Activated CD8-positive, alpha-beta T cell treated with anti-CD3 and anti-CD28 coated beads for 36 hours (primary cell): Measurements from ENCODE around the gene HACL1. TPM values are rescaled to one million over a fixed set of nuclear protein-coding genes. Genes with fewer than 3 reads are reported as not detected.
"Not testable (repeated sequence)": the region's sequence is repeated elsewhere in the genome, so short reads cannot be mapped to it uniquely, and the experiment has no call there.

Source experiments
- ATAC-seq: fragments of 200-7000 bp; cut with Tn5 transposase; one replicate; pipeline ENCODE4 v1.10.0; 2021; ENCODE audit warnings: mild to moderate bottlenecking, moderate library complexity
- CTCF ChIA-PET: fragments of 350-600 bp; sonication (Branson Sonifier 250); formaldehyde crosslinking; loops from one replicate; lab custom pipeline; 2021; ENCODE audit warnings: antibody characterized with exemption; lab: Charles Lee
- POLR2A ChIA-PET: fragments of 350-600 bp; sonication (Branson Sonifier 250); formaldehyde crosslinking; loops from one replicate; lab custom pipeline; 2021; ENCODE audit warnings: antibody characterized with exemption; lab: Charles Lee
- DNase-seq: peaks from one replicate; pipeline ENCODE4 v3.0.0-alpha.2; 2020
- H3K27ac Mint-ChIP-seq: one replicate; pipeline ENCODE4 v1.8.0; 2021; ENCODE audit warnings: mild to moderate bottlenecking, mixed read lengths
- H3K27me3 Mint-ChIP-seq: one replicate; pipeline ENCODE4 v1.8.0; 2021; ENCODE audit warnings: mixed read lengths
- H3K36me3 Mint-ChIP-seq: one replicate; pipeline ENCODE4 v1.8.0; 2021; ENCODE audit warnings: low read depth, mixed read lengths
- H3K4me1 Mint-ChIP-seq: one replicate; pipeline ENCODE4 v1.8.0; 2021; ENCODE audit warnings: low read depth, mixed read lengths
- H3K4me3 Mint-ChIP-seq: one replicate; pipeline ENCODE4 v1.8.0; 2021; ENCODE audit warnings: mild to moderate bottlenecking, moderate library complexity, mixed read lengths
- H3K9me3 Mint-ChIP-seq: one replicate; pipeline ENCODE4 v1.8.0; 2021; ENCODE audit warnings: mixed read lengths
- CTCF ChIP-seq: fragments of 200-600 bp; IDR thresholded peaks from one replicate; pipeline ENCODE4 v1.8.0; 2022; ENCODE audit warnings: antibody characterized with exemption, mild to moderate bottlenecking
- intact Hi-C: fragments of 100-400 bp; cut with micrococcal nuclease; formaldehyde crosslinking; loops from one replicate; pipeline ENCODE4 v1.10.0; 2022
- total RNA-seq, 2 experiments: library from RNA; stranded (reverse); gene quantifications; one replicate each; pipeline ENCODE4 v1.2.3, GENCODE V29; 2021

The HACL1 gene
- total RNA-seq, 2 experiments from 2014 or later, result 23.6 to 32.0 TPM

GRCh38 chr3:15623535-15624440 lies 22.4 kb upstream of the HACL1 start:
- Mint-ChIP-seq H3K4me3 (peak overlapping the region; percentile 30), H3K4me1 (peaks cover 25% of the 10 kb centered on the region), H3K27ac (peak overlapping the region; percentile 84), H3K9me3 (peaks cover 32% of the 10 kb centered on the region), H3K27me3 (no peaks in the 10 kb centered on the region), H3K36me3 (peaks cover 34% of the 10 kb centered on the region)
- intact Hi-C loops, result no loop called here
- POLR2A ChIA-PET, result interaction anchor here (1.6 kb wide), 1 partner anchor 22 kb away, joined by 5 read pairs; the partner anchor contains the start of genes BTD and HACL1
- CTCF ChIA-PET, result interaction anchor here (0.9 to 1.0 kb wide), 2 partner anchors 18 to 44 kb away, joined by 3 to 7 read pairs; no protein-coding TSS in a partner anchor
- no peak for DNase-seq
- peak; percentile 49 for ATAC-seq
- no peak for TF ChIP-seq CTCF

GRCh38 chr3:15619659-15620464 lies 18.5 kb upstream of the HACL1 start:
- POLR2A ChIA-PET, H3K27ac Mint-ChIP-seq, intact Hi-C loops, DNase-seq, H3K4me3 Mint-ChIP-seq, H3K27me3 Mint-ChIP-seq, ATAC-seq: not testable (repeated sequence)
- H3K9me3 Mint-ChIP-seq, result peaks cover 34% of the 10 kb centered on the region
- CTCF ChIA-PET, result interaction anchor here (1.1 kb wide), 1 partner anchor 8 kb away, joined by 3 read pairs; no protein-coding TSS in a partner anchor
- H3K36me3 Mint-ChIP-seq, result peaks cover 36% of the 10 kb centered on the region
- peaks cover 17% of the 10 kb centered on the region for H3K4me1 Mint-ChIP-seq

DNA sequence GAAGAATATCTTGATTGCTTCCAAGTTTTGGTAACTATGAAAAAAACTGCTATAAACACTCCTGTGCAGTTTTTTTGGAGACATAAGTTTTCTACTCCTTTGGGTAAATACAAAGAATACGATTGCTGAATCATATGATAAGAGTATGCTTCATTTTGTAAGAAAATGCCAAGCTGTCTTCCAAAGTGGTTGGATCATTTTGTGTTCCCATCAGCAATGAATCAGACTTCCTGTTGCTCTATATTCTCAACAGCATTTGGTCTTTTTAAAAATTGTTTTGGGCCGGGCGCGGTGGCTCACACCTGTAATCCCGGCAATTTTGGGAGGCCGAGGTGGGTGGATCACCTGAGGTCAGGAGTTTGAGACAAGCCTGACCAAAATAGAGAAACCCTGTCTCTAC lies 14.7 kb upstream of the HACL1 start:
- H3K36me3 Mint-ChIP-seq, result peaks cover 20% of the 10 kb centered on the region

GRCh38 chr3:15614958-15615357 lies 13.6 kb upstream of the HACL1 start:
- ChIA-PET CTCF (interaction anchor here (1.3 kb wide), 1 partner anchor 16 kb away, joined by 4 read pairs; no protein-coding TSS in a partner anchor), POLR2A (no interaction called here)
- Mint-ChIP-seq H3K4me1 (no peaks in the 10 kb centered on the region), H3K27ac (no peak overlapping the region), H3K36me3 (peaks cover 13% of the 10 kb centered on the region), H3K9me3 (peaks cover 10% of the 10 kb centered on the region), H3K27me3 (no peaks in the 10 kb centered on the region), H3K4me3 (no peak overlapping the region)
- intact Hi-C loops, result no loop called here
- TF ChIP-seq CTCF, result no peak
- no peak for ATAC-seq
- no peak for DNase-seq

More for the DNA sequence above, 14.7 kb upstream of the HACL1 start:
- Mint-ChIP-seq H3K4me1 (no peaks in the 10 kb centered on the region), H3K27me3 (no peaks in the 10 kb centered on the region), H3K4me3 (no peak overlapping the region), H3K9me3 (peaks cover 19% of the 10 kb centered on the region), H3K27ac (no peak overlapping the region)
- DNase-seq, result no peak
- CTCF ChIA-PET, result no interaction called here
- POLR2A ChIA-PET, result no interaction called here
- ATAC-seq, result no peak
- TF ChIP-seq CTCF, result no peak
- intact Hi-C loops, result no loop called here

DNA sequence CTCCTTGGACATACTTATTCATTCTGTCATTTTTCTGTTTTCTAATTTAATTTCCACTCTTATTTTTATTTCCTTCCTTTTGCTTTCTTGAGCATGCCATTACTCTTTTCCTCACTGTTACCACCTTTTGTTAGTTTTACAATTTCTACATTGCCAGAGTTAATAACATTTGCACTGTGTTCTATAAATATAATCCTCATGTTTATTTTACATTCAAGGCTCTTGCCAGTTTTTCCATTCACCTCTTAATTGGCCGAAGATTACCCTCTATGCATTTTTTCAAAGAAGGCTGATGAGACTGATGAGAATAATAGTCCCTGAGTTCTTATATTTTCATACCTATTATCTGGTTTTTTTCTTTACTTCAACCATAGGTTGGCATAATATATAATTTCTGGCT lies 10.6 kb upstream of the HACL1 start:
- Mint-ChIP-seq H3K27ac (no peak overlapping the region), H3K27me3 (no peaks in the 10 kb centered on the region), H3K9me3 (peaks cover under 1% of the 10 kb centered on the region), H3K36me3 (peaks cover under 1% of the 10 kb centered on the region), H3K4me3 (no peak overlapping the region), H3K4me1 (no peaks in the 10 kb centered on the region)
- CTCF ChIA-PET, result interaction anchor here (0.7 to 1.2 kb wide), 2 partner anchors 11 to 206 kb away, joined by 3 read pairs; partner anchors contain the start of genes BTD and HACL1
- DNase-seq, result no peak
- no peak for TF ChIP-seq CTCF
- intact Hi-C loops, result no loop called here
- POLR2A ChIA-PET, result no interaction called here
- no peak for ATAC-seq
